ENCODE measurements around the gene POMP.

GRCh38 chr13:28621449-28621848 is 37.5 kb upstream of the POMP start:
- TF ChIP-seq POLR2AphosphoS5 (IDR thresholded peaks at IDR 0.05; ENCODE audit: low read depth, low read length) (no peak), EZH2phosphoT487 (IDR thresholded peaks at IDR 0.05; ENCODE audit: borderline replicate concordance) (no peak), ATF3 (IDR thresholded peaks at IDR 0.05) (no peak), JUND (IDR thresholded peaks at IDR 0.05) (no peak)
- TF ChIP-seq, protein P1, sequence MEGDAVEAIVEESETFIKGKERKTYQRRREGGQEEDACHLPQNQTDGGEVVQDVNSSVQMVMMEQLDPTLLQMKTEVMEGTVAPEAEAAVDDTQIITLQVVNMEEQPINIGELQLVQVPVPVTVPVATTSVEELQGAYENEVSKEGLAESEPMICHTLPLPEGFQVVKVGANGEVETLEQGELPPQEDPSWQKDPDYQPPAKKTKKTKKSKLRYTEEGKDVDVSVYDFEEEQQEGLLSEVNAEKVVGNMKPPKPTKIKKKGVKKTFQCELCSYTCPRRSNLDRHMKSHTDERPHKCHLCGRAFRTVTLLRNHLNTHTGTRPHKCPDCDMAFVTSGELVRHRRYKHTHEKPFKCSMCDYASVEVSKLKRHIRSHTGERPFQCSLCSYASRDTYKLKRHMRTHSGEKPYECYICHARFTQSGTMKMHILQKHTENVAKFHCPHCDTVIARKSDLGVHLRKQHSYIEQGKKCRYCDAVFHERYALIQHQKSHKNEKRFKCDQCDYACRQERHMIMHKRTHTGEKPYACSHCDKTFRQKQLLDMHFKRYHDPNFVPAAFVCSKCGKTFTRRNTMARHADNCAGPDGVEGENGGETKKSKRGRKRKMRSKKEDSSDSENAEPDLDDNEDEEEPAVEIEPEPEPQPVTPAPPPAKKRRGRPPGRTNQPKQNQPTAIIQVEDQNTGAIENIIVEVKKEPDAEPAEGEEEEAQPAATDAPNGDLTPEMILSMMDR (IDR thresholded peaks at IDR 0.05 in 2 of 3, conservative IDR thresholded peaks at IDR 0.05 in 1 of 3; ENCODE audit: borderline replicate concordance in 1 of 3, insufficient read depth in 1 of 3, low read depth in 2 of 3, low read length in 2 of 3) = no peak
- TF ChIP-seq, protein P2, sequence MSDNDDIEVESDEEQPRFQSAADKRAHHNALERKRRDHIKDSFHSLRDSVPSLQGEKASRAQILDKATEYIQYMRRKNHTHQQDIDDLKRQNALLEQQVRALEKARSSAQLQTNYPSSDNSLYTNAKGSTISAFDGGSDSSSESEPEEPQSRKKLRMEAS (IDR thresholded peaks at IDR 0.05) = no peak
- TF ChIP-seq, protein P3, sequence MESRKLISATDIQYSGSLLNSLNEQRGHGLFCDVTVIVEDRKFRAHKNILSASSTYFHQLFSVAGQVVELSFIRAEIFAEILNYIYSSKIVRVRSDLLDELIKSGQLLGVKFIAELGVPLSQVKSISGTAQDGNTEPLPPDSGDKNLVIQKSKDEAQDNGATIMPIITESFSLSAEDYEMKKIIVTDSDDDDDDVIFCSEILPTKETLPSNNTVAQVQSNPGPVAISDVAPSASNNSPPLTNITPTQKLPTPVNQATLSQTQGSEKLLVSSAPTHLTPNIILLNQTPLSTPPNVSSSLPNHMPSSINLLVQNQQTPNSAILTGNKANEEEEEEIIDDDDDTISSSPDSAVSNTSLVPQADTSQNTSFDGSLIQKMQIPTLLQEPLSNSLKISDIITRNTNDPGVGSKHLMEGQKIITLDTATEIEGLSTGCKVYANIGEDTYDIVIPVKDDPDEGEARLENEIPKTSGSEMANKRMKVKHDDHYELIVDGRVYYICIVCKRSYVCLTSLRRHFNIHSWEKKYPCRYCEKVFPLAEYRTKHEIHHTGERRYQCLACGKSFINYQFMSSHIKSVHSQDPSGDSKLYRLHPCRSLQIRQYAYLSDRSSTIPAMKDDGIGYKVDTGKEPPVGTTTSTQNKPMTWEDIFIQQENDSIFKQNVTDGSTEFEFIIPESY (IDR thresholded peaks at IDR 0.05; ENCODE audit: extremely low read depth, insufficient replicate concordance, low read length) = no peak

Measured in HCT116 (cell line).